ENCODE data around the gene FBXL2.

DNA sequence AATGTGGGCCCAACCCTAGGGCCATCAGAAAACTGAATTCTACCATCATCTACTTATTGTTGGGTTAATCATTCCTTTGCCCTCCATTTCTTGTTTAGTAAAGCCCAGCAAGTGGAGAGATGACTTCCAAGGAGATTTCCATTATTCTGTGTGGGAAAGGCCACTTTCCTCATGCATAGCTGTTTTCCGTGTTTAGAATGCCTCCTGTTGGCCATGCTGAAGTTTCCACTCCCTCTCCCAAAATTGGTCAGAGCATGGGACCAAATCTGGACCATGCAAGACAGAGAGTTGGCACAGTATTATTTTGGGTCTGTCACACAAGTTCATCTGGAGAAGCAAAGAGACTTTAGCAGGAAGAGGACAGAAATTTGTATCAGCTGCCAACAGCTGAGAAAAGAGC lies 43.4 kb upstream of the FBXL2 start:
- TF ChIP-seq POLR2A (IDR thresholded peaks at IDR 0.05) (no peak), CTCF (IDR thresholded peaks at IDR 0.05) (no peak)

Data from testis (tissue), 2 donors.